HEK293T (cell line): ENCODE data around the gene C13orf42.

Source experiments
- CTCF ChIA-PET: fragments of 350-600 bp; formaldehyde crosslinking; extraction: SDS; loops from one replicate; lab custom pipeline; 2021; ENCODE audit warnings: antibody characterized with exemption, inconsistent platforms; lab: Yijun Ruan, JAX
- POLR2A ChIA-PET: fragments of 350-600 bp; formaldehyde crosslinking; extraction: SDS; loops from one replicate; lab custom pipeline; 2020; ENCODE audit warnings: antibody characterized with exemption, inconsistent platforms; lab: Yijun Ruan, JAX
- DNase-seq: peaks from one replicate; pipeline ENCODE4 v3.0.0; 2012; ENCODE audit warnings: mixed read lengths; ENCODE audit errors: extremely low spot score
- ARNT ChIP-seq: fragments of 450-650 bp; IDR thresholded peaks from 2 replicates; pipeline ENCODE4 v1.6.1; 2017; ENCODE audit warnings: mild to moderate bottlenecking
- BHLHE40 ChIP-seq: fragments of 450-650 bp; IDR thresholded peaks from 2 replicates; pipeline ENCODE4 v1.6.1; 2016; ENCODE audit warnings: mild to moderate bottlenecking, moderate library complexity, borderline replicate concordance
- CTBP1 ChIP-seq: fragments of 450-650 bp; IDR thresholded peaks from 2 replicates; pipeline ENCODE4 v1.6.1; 2016; ENCODE audit warnings: borderline replicate concordance
- ELF4 ChIP-seq: fragments of 450-650 bp; IDR thresholded peaks from 2 replicates; pipeline ENCODE4 v1.6.1; 2017; ENCODE audit warnings: antibody characterized with exemption
- FOXA1 ChIP-seq: fragments of 450-650 bp; IDR thresholded peaks from 2 replicates; pipeline ENCODE4 v1.6.1; 2016; ENCODE audit warnings: mild to moderate bottlenecking
- FOXK2 ChIP-seq: fragments of 450-650 bp; IDR thresholded peaks from 2 replicates; pipeline ENCODE4 v1.6.1; 2016; ENCODE audit warnings: mild to moderate bottlenecking
- FOXM1 ChIP-seq: fragments of 450-650 bp; IDR thresholded peaks from 2 replicates; pipeline ENCODE4 v1.6.1; 2017; ENCODE audit warnings: mild to moderate bottlenecking, borderline replicate concordance
- HDGF ChIP-seq: fragments of 450-650 bp; IDR thresholded peaks from 2 replicates; pipeline ENCODE4 v1.6.1; 2017; ENCODE audit warnings: antibody characterized with exemption, borderline replicate concordance
- L3MBTL2 ChIP-seq: fragments of 450-650 bp; conservative IDR thresholded peaks from 2 replicates; pipeline ENCODE4 v1.6.1; 2016; ENCODE audit warnings: mild to moderate bottlenecking
- LEF1 ChIP-seq: fragments of 450-650 bp; IDR thresholded peaks from 2 replicates; pipeline ENCODE4 v1.6.1; 2017; ENCODE audit warnings: mild to moderate bottlenecking, borderline replicate concordance
- NFRKB ChIP-seq: fragments of 450-650 bp; IDR thresholded peaks from 2 replicates; pipeline ENCODE4 v1.6.1; 2016; ENCODE audit warnings: mild to moderate bottlenecking, moderate library complexity
- SP1 ChIP-seq: fragments of 450-650 bp; IDR thresholded peaks from 2 replicates; pipeline ENCODE4 v1.6.1; 2017
- SUZ12 ChIP-seq: fragments of 450-650 bp; IDR thresholded peaks from 2 replicates; pipeline ENCODE4 v1.6.1; 2016; ENCODE audit warnings: mild to moderate bottlenecking
- TARDBP ChIP-seq: fragments of 450-650 bp; IDR thresholded peaks from 2 replicates; pipeline ENCODE4 v1.6.1; 2016
- ZNF384 ChIP-seq: fragments of 450-650 bp; IDR thresholded peaks from 2 replicates; pipeline ENCODE4 v1.6.1; 2016
- TF ChIP-seq, protein P1 (sequence below): fragments of 450-650 bp; IDR thresholded peaks from 2 replicates; pipeline ENCODE4 v1.6.1; 2016

C13orf42 gene

GRCh38 chr13:51057001-51057400, 54.1 kb downstream of the C13orf42 start:
- no peak for DNase-seq
- no peak for TF ChIP-seq BHLHE40
- no peak for TF ChIP-seq NFRKB
- no peak for TF ChIP-seq SUZ12
- TF ChIP-seq, protein P1, sequence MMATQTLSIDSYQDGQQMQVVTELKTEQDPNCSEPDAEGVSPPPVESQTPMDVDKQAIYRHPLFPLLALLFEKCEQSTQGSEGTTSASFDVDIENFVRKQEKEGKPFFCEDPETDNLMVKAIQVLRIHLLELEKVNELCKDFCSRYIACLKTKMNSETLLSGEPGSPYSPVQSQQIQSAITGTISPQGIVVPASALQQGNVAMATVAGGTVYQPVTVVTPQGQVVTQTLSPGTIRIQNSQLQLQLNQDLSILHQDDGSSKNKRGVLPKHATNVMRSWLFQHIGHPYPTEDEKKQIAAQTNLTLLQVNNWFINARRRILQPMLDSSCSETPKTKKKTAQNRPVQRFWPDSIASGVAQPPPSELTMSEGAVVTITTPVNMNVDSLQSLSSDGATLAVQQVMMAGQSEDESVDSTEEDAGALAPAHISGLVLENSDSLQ: no peak
- no peak for TF ChIP-seq ZNF384
- no peak for TF ChIP-seq SP1
- no peak for TF ChIP-seq L3MBTL2
- TF ChIP-seq LEF1: no peak
- TF ChIP-seq FOXK2: no peak
- TF ChIP-seq ELF4: no peak
- no peak for TF ChIP-seq CTBP1
- no peak for TF ChIP-seq ARNT
- no peak for TF ChIP-seq FOXM1
- TF ChIP-seq FOXA1: no peak
- no peak for TF ChIP-seq HDGF
- TF ChIP-seq TARDBP: no peak
- ChIA-PET POLR2A (no interaction called here), CTCF (no interaction called here)

- CTCF ChIA-PET: no interaction called here
- TF ChIP-seq NFRKB: no peak
- TF ChIP-seq BHLHE40: no peak
- POLR2A ChIA-PET: no interaction called here
- DNase-seq: no peak
These were observed 58.5 kb downstream of the C13orf42 start for GRCh38 chr13:51052581-51052980.

GRCh38 chr13:51050021-51050830, 60.8 kb downstream of the C13orf42 start:
- TF ChIP-seq ELF4 (no peak), SP1 (no peak), ZNF384 (no peak), TARDBP (no peak), FOXM1 (no peak), BHLHE40 (no peak), SUZ12 (no peak), HDGF (no peak), NFRKB (no peak), FOXK2 (no peak), CTBP1 (no peak), LEF1 (no peak), L3MBTL2 (no peak), ARNT (no peak), FOXA1 (no peak)
- TF ChIP-seq, protein P1: no peak

DNA sequence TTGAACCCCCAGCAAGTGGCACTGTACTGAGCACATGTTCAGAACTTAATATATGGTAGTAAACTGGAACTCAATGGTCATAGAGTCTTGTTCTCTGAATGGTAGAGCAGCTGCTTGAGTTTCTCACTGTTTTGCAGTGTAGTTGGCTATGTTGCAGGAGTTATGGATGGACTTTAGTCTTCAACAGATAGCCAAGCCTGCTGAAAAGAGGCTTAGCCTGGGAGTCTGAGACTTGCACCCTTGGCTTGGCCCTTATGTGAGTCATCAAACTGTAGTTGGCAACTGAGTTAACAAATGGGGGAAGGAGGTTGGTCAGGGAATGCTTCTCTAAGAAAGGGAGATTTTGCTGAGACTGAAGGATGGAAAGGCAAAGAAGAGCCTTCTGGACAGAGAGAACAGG, 62.5 kb downstream of the C13orf42 start:
- no peak for DNase-seq
- ChIA-PET CTCF (no interaction called here), POLR2A (no interaction called here)
- no peak for TF ChIP-seq SP1
- no peak for TF ChIP-seq FOXM1
- TF ChIP-seq L3MBTL2: no peak
- no peak for TF ChIP-seq ZNF384
- no peak for TF ChIP-seq LEF1
- TF ChIP-seq CTBP1: no peak
- TF ChIP-seq NFRKB: no peak
- TF ChIP-seq, protein P1: no peak
- TF ChIP-seq TARDBP: no peak
- no peak for TF ChIP-seq FOXA1
- no peak for TF ChIP-seq SUZ12
- no peak for TF ChIP-seq FOXK2
- no peak for TF ChIP-seq HDGF
- TF ChIP-seq ARNT: no peak
- TF ChIP-seq BHLHE40: no peak
- TF ChIP-seq ELF4: no peak

More at GRCh38 chr13:51050021-51050830, 60.8 kb downstream of the C13orf42 start:
- DNase-seq: no peak
- ChIA-PET CTCF (interaction anchor here (0.7 kb wide), 1 partner anchor 9 kb away, joined by 3 read pairs; no protein-coding TSS in a partner anchor), POLR2A (interaction anchor here (0.6 kb wide), 1 partner anchor 104 kb away, joined by 3 read pairs; no protein-coding TSS in a partner anchor)

- DNase-seq: no peak
- no peak for TF ChIP-seq TARDBP
- POLR2A ChIA-PET: no interaction called here
- CTCF ChIA-PET: no interaction called here
These were observed 63.0 kb downstream of the C13orf42 start for GRCh38 chr13:51048166-51048461.
